K562 (cell line): ENCODE data around the gene HMBS. TPM values are rescaled to one million over a fixed set of nuclear protein-coding genes. Genes with fewer than 3 reads are reported as not detected.

Source experiments
- CCAR2 ChIP-seq: fragments of 200-400 bp; formaldehyde crosslinking; IDR thresholded peaks from 2 replicates; pipeline ENCODE4 v1.6.1; 2017; ENCODE audit warnings: mild to moderate bottlenecking, low read depth, low read length
- CEBPZ ChIP-seq: fragments of 150-350 bp; IDR thresholded peaks from 2 replicates; pipeline ENCODE4 v1.6.1; 2014; ENCODE audit warnings: low read depth, mild to moderate bottlenecking, low read length, borderline replicate concordance
- CHD4 ChIP-seq: fragments of 200-600 bp; sonication (generic); IDR thresholded peaks from 3 replicates; pipeline ENCODE4 v1.6.1; 2012; ENCODE audit warnings: low read depth, mild to moderate bottlenecking, mixed read lengths, low read length, inconsistent platforms; ENCODE audit not compliant: insufficient read depth, insufficient replicate concordance, poor library complexity, severe bottlenecking
- CREB1 ChIP-seq, 2 experiments: sonication (generic) in 1 of 2; formaldehyde crosslinking in 1 of 2; IDR thresholded peaks; 2 replicates each; pipeline versions ENCODE4 v1.6.1 to v1.8.0; 2012 to 2022; ENCODE audit warnings: inconsistent platforms in 1 of 2, mild to moderate bottlenecking in 1 of 2, missing genetic modification reagents in 1 of 2, moderate library complexity in 1 of 2
- EHMT2 ChIP-seq: fragments of 450-650 bp; IDR thresholded peaks from 2 replicates; pipeline ENCODE4 v1.6.1; 2018; ENCODE audit warnings: antibody characterized with exemption
- ELK1 ChIP-seq: sonication (generic); formaldehyde crosslinking; IDR thresholded peaks from 2 replicates; pipeline ENCODE4 v1.8.1; 2022; ENCODE audit warnings: missing genetic modification reagents
- GATAD2A ChIP-seq: fragments of 450-650 bp; IDR thresholded peaks from 2 replicates; pipeline ENCODE4 v1.6.1; 2017
- GMEB1 ChIP-seq: fragments of 250-450 bp; sonication (Bioruptor Pico); IDR thresholded peaks from 2 replicates; pipeline ENCODE4 v1.4.0; 2020; ENCODE audit warnings: mild to moderate bottlenecking
- JUNB ChIP-seq: fragments of 450-650 bp; formaldehyde crosslinking; conservative IDR thresholded peaks from 2 replicates; pipeline ENCODE4 v1.4.0; 2020; ENCODE audit warnings: mild to moderate bottlenecking
- KDM4B ChIP-seq, 2 experiments: fragments of 450-650 bp in 1 of 2; sonication (generic) in 1 of 2; IDR thresholded peaks; 2 replicates each; pipeline ENCODE4 v1.6.1; 2016 to 2017; ENCODE audit warnings: borderline replicate concordance in 2 of 2, antibody characterized with exemption in 1 of 2, low read depth in 1 of 2, mild to moderate bottlenecking in 1 of 2
- MCM3 ChIP-seq: fragments of 450-650 bp; IDR thresholded peaks from 2 replicates; pipeline ENCODE4 v1.6.1; 2016
- NFRKB ChIP-seq: fragments of 450-650 bp; IDR thresholded peaks from 2 replicates; pipeline ENCODE4 v1.6.1; 2016; ENCODE audit warnings: low read depth
- PHF8 ChIP-seq: fragments of 200-600 bp; sonication (generic); IDR thresholded peaks from 2 replicates; pipeline ENCODE4 v1.6.1; 2012; ENCODE audit warnings: mixed run types, mild to moderate bottlenecking, inconsistent platforms, low read length, moderate library complexity, borderline replicate concordance
- POLR2H ChIP-seq: IDR thresholded peaks from 2 replicates; pipeline ENCODE4 v1.6.1; 2016; ENCODE audit warnings: missing genetic modification characterization, low read depth, mild to moderate bottlenecking, control low read depth, missing compliant biosample characterization, moderate library complexity
- SMARCA4 ChIP-seq: fragments of 450-650 bp; IDR thresholded peaks from 2 replicates; pipeline ENCODE4 v1.6.1; 2016
- SMC3 ChIP-seq: conservative IDR thresholded peaks from 2 replicates; pipeline ENCODE4 v1.6.1; 2011; ENCODE audit warnings: low read depth, low read length, improper control_type of control experiment; ENCODE audit not compliant: insufficient read depth
- ZC3H8 ChIP-seq: fragments of 450-650 bp; IDR thresholded peaks from 2 replicates; pipeline ENCODE4 v1.6.1; 2017
- ZKSCAN1 ChIP-seq: fragments of 150-350 bp; IDR thresholded peaks from 2 replicates; pipeline ENCODE4 v1.6.1; 2016; ENCODE audit warnings: low read depth, low read length
- ZNF395 ChIP-seq: fragments of 200-800 bp; sonication (Bioruptor generic); IDR thresholded peaks from 2 replicates; pipeline ENCODE4 v1.6.1; 2017; ENCODE audit warnings: missing genetic modification characterization, missing compliant biosample characterization
- ZNF766 ChIP-seq: fragments of 200-800 bp; sonication (Bioruptor generic); conservative IDR thresholded peaks from 2 replicates; pipeline ENCODE4 v1.6.1; 2016; ENCODE audit warnings: missing genetic modification characterization, missing compliant biosample characterization
- ZZZ3 ChIP-seq: fragments of 450-650 bp; IDR thresholded peaks from 2 replicates; pipeline ENCODE4 v1.6.1; 2016; ENCODE audit warnings: antibody characterized with exemption, mild to moderate bottlenecking, moderate library complexity
- polyA plus RNA-seq, 8 experiments: library from polyadenylated mRNA; depleted of rRNA in 4 of 8; stranded (reverse) in 5 of 8; unstranded in 3 of 8; fragments of >200 nt; fragmentation: Nextera tagmentation in 2 of 8; fragmentation: Illumina TruSeq in 1 of 8; extraction: Ambion mirVana in 2 of 8; extraction: Trizol in 1 of 8; gene quantifications; 2 replicates each; pipeline versions ENCODE4 v1.2.1 to v1.2.3, GENCODE V29; 2011 to 2014; ENCODE audit warnings: inconsistent platforms in 1 of 8, missing spikeins in 1 of 8
- total RNA-seq, 7 experiments: library from RNA; depleted of rRNA in 6 of 7; stranded (reverse); fragments of >200 nt in 6 of 7; fragmentation: Illumina TruSeq in 2 of 7; extraction: Trizol in 2 of 7; gene quantifications; 2 replicates each; pipeline versions ENCODE4 v1.2.1 to v1.2.3, GENCODE V29; 2011 to 2021; ENCODE audit warnings: low replicate concordance in 1 of 7

HMBS gene
- total and polyA plus RNA-seq, 9 of the 15 experiments (the other 6 are each of a cell fraction or from before 2014, with no cell fraction given), result 56.9 to 385 (median 286) TPM

- TF ChIP-seq CEBPZ, result no peak
- TF ChIP-seq ZKSCAN1, result no peak
- no peak for TF ChIP-seq JUNB (CRISPR knock-in tag)
- TF ChIP-seq ELK1 (CRISPR knock-in tag), result no peak
- no peak for TF ChIP-seq CHD4
- no peak for TF ChIP-seq SMC3
- no peak for TF ChIP-seq GATAD2A
- 0 out of 2 replicates have a peak, but pooled peaks have one; percentile 31 for TF ChIP-seq ZNF766
- no peak for TF ChIP-seq NFRKB
- TF ChIP-seq EHMT2, result no peak
- TF ChIP-seq ZZZ3, result no peak
- peak; percentile 88 for TF ChIP-seq POLR2H
- no peak for TF ChIP-seq MCM3
- TF ChIP-seq ZNF395 (CRISPR knock-in tag), result peak; percentile 80
- no peak for TF ChIP-seq KDM4B (IDR thresholded peaks at IDR 0.05; ENCODE audit: borderline replicate concordance in 2 of 2, low read depth in 1 of 2)
- TF ChIP-seq ZC3H8, result no peak
- peak; percentile 86; the same call in 1 of the 2 replicates for TF ChIP-seq PHF8
- TF ChIP-seq CCAR2, result no peak
- peak; percentile 49 for TF ChIP-seq GMEB1 (CRISPR knock-in tag)
- TF ChIP-seq SMARCA4, result no peak; the same call in 1 of the 2 replicates
- peak; percentile 81 for TF ChIP-seq CREB1 (IDR thresholded peaks at IDR 0.05)
- TF ChIP-seq CREB1 (CRISPR knock-in tag; IDR thresholded peaks at IDR 0.05), result peak; percentile 88
Measured at GRCh38 chr11:119057000-119057769, 27.5 kb upstream of the HMBS start, which contains the start of gene HYOU1 (continued).
